Stimulated activated CD8-positive, alpha-beta memory T cell treated with anti-CD3 and anti-CD28 coated beads, Interleukin-4, amount 100 ng/mL, for 4 hours (primary cell): ENCODE data around the gene DCC.

Experiments used
- DNase-seq, 2 donors: peaks; one replicate each; pipeline ENCODE4 v3.0.0-alpha.2; 2020; ENCODE audit warnings: low read depth in 2 of 2, low spot score in 1 of 2

DCC gene

GRCh38 chr18:52897611-52898484 is 557.9 kb downstream of the DCC start:
- DNase-seq = no peak

DNA sequence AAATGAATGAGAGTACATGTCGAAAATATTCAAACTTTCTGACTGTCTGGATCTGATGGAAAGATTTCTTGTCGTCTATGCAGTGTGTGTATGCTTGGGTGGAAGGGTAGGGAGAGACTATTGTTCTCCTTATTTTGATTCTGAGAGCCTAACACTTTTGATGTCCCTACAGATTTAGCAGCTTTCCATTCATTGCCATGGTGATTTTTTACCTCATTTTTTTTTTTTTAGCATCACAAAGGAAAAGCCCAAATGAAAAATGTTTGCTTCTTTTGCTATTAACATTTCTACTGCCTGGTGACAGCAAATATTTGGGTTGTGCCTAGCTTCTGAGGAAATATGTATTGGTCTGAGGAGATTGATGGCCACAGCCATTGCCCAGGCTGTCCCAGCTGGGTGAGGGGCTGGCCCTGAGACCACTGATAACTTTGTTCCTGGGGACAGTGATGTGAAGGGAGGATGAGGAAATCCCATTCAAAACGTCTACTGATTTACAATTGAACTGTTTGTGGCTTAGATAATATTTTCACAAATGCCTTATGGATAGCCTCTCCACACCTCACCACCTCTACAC is 558.6 kb downstream of the DCC start:
- no peak for DNase-seq

DNA sequence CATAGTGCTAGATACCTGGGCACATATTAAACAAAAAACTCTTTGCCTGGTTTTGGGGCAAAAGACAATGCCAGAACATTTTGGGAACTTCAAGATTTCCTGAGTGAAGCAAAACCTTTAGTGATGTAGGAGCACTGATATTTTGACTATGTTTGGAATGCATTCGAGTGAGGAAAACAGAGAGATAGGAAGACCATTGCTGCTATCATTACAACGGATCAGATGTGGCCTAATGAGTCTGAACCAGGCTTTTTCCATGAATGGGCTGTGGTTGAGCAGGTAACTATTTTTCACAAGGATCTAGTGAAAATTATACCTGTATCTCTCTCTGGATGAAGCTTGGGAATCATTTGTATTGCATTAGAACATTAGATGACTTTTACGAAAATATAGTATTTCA is 562.2 kb downstream of the DCC start:
- no peak for DNase-seq

DNA sequence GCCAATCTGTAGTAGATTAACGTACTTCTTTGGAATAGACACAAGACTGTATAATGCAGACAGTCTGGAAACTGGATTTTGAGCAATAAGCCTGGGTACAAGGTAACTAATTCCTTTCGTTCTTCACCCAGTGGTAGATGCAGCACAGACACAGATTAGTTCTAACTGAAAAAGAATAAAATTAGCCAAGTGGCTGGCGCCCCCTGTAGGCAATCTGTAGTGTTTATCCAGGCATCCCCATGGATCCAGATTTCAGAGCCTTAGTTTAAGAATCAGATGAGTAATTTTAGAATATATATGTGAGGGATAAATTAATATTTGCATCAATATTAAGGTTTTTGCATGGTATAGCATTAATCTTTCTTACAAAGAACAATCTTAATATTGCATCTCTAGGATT is 563.9 kb downstream of the DCC start:
- DNase-seq = no peak

DNA sequence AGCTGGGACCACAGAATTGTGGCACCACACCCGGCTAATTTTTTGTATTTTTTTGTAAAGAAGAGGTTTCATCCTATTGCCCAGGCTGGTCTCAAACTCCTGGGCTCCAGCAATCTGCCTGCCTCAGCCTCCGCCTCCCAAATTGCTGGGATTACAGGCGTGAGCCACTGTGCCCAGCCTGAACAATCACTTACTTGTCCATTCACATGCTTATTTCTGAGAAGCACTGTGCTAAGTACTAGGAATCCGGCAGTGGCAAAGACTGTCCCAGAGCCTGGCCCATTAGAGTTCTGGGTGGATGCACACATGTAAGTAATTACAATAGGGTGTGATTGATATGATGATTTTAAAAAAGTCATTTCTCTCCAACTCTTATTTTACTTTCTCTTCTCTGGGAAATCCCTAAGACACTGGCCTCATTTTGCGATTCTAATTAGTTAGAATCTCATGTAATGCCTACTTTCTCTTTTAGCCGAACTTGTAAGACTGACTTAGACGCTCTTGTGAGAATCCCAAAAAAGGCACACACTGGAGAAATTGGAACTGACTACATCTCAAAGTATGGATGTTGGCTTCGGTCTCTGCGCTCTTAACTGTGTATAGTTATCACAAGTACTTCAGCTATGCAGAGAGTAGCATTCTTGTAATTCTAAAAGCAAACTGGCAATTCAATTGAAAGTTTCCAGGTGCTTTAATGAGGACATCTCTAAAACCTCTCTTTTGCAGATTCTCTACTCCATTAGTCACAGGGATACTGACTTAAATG is 567.7 kb downstream of the DCC start:
- no peak for DNase-seq

- no peak for DNase-seq
These were observed 574.2 kb downstream of the DCC start for GRCh38 chr18:52914148-52914547.

GRCh38 chr18:52920665-52921064 is 580.7 kb downstream of the DCC start:
- no peak for DNase-seq

DNA sequence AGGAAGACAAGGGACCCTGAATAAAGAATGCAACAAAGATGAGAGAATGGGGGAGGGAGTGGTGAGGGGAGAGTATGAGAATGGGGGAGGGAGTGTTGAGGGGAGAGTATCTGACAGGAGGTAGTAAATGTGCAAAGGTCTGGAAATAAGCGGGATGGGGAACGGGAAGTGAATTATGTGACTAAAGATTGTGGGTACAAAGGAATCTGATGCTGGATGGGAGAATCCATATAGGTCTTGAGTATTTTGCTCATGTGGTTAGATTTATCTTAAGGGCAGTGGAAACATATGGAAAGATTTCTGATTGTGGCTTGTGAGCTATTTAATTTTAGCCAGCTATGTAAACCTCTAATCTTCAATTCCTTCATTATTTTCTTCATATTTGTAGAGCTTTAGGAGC is 593.4 kb downstream of the DCC start:
- DNase-seq = no peak

DNA sequence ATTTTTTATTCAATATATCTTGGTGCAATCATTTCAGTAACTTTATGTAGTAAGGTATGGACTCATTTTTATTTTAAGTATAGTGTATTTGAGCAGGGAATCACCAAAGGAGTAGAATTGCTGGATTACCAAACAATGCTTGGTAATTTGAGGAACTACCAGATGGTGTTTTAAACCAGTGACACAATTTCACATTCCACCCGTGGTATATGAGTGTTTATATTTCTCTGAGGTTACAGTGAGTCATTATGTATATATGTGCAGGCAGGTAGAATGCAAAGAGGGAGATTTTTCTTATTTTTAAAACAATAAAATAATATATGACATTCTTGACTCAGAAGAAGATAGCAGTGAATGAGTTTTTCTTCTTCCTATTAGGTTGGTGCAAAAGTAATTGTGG is 596.9 kb downstream of the DCC start:
- no peak for DNase-seq

DNA sequence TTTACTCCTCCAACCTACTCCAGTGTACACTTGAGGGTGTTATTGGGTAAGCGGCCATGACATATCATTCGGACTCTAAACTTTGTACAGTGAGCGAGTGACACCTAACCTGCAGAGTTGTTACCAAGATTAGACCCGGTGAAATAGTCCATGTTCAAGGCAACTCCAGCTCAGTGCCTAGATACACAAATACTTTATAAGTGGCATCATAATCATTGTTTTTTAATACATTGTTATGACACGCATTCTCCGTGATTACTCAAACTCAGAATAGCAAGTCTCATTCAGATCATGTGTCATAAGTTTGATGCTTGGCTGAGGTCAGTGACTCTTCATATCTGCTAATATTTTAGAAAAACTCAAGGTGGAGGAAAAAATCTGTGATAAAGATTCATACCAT is 597.8 kb downstream of the DCC start:
- no peak for DNase-seq

- DNase-seq = no peak
These were observed 605.6 kb downstream of the DCC start for GRCh38 chr18:52945552-52945951.

DNA sequence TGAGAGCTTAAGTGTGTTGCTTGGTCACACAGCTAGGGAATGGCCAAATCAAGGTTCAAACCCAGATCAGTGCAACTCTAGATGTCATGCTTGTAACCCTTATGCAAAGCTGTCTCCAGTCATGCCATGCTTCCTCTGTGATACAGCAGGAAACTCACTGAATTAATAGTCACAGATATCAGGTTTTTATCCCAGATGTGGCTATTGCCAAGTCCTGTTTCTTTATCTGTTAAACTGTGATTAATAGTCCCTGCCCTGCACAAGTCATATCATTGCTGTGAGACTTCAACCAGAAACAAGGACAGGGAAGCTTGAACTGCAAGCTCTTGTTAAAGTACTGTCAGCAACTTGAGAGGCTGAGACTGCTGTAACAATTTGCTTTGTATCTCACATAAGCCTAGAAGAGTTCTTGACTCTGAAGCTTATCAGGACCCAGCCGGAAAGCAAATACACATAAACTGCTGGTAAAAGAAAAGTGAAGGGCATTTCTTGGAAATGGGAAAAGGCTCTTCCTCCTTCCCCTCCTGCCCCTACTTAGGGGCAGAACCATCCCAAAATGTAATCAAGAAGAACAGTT is 609.0 kb downstream of the DCC start:
- no peak for DNase-seq

GRCh38 chr18:52950155-52950554 is 610.2 kb downstream of the DCC start:
- no peak for DNase-seq

DNA sequence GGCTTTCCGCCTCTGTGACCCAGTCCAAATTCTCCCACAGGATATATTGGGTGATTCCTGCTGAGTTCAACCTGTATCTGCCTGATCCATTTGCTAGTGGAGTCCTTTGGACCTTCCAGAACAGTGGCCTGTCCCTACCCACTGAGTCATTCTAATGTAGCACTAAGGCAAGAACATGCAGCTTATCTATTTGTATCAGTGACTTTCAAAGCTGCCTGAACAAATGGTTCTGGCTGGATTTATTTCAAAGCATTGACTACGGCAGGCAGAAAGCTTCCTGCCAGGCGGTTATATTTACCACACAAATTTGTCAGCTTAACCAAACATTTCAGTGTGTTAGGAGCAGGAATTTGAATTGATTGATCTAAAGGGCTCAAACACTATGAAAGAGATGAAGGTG is 613.4 kb downstream of the DCC start:
- DNase-seq = no peak

- no peak for DNase-seq
These were observed 623.5 kb downstream of the DCC start for GRCh38 chr18:52963481-52963880.

DNA sequence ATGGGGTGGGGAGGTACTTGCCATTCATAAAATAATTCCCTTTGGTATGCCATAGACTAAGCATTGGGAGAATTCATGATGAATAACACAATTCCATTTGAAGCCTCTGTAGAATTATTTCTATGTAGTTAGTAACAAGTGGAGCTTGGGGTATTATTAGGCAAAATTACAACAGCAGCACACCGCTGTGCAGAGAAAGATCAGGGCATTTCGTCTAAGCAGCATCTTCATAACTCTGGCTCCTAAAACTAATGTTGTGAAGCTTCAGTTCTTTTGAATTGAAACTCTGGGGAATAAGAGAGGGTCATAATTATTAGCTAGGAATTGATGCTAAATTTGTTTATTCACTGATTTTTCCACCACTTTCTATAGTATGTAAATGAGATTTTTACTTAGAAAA is 630.7 kb downstream of the DCC start:
- no peak for DNase-seq

- no peak for DNase-seq
These were observed 631.1 kb downstream of the DCC start for GRCh38 chr18:52971097-52971496.

DNA sequence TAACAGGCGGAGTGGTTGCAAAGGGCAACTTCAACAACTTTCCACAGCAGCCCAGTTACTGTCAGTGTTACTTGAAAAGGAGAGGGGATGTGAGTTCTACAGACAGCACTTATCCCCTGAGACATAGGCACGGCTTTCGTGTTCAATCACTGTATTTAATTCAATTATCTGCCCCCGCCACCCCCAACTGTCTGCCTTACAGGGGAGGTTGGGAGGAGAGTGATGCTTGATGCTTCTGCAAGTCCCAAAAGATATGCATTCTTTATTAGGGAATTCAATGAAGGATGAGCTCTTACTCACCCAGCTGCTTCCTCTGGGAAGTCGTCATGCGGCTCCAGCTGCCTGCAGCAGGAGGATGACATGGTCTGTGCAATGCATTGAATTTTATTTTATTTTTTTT is 639.9 kb downstream of the DCC start:
- DNase-seq = no peak

DNA sequence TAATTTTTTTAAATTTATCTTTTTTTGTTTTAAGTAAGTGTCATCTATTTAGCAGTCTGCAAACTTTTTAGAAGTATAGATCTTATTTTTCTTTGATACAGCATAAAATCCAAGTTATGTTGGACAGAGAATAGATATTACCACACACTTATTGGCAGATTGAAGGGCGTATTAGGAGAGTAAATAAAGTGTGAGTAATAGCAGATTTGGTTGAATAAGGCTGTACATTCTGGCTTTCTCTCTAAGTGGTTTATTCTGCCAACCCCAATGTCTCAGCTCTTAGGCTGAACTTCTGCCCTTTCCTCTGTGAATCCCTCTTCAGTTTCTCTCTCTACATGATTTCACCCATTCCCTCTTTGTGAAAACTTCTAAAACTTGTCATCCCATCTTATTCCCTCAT is 651.2 kb downstream of the DCC start:
- DNase-seq = no peak

GRCh38 chr18:52992041-52992440 is 652.0 kb downstream of the DCC start:
- no peak for DNase-seq

- DNase-seq = no peak
These were observed 655.9 kb downstream of the DCC start for GRCh38 chr18:52995875-52996274.

GRCh38 chr18:52999633-53000032 is 659.6 kb downstream of the DCC start:
- no peak for DNase-seq
